HEK293 (cell line): Measurements from ENCODE around the gene GJA1.

ENCODE experiments used
- CTCF ChIA-PET: fragments of 350-600 bp; formaldehyde crosslinking; extraction: SDS; loops from one replicate; lab custom pipeline; 2021; ENCODE audit warnings: antibody characterized with exemption; lab: Yijun Ruan, JAX
- POLR2A ChIA-PET: fragments of 300-600 bp; formaldehyde crosslinking; extraction: SDS; loops from one replicate; lab custom pipeline; 2020; ENCODE audit warnings: antibody characterized with exemption, inconsistent platforms; lab: Yijun Ruan, JAX
- H3K27ac ChIP-seq: fragments of 200-500 bp; sonication (Bioruptor generic); 2 replicates; pipeline ENCODE4 v1.5.1; 2014; ENCODE audit warnings: low read depth, low read length, control low read depth, inconsistent platforms; ENCODE audit errors: extremely low read depth
- H3K36me3 ChIP-seq, 2 experiments: fragments of 200-500 bp in 1 of 2; sonication (Bioruptor generic) in 1 of 2; 1 replicate in 1 of 2; 2 replicates in 1 of 2; pipeline ENCODE4 v1.5.1; 2014 to 2017; ENCODE audit warnings: inconsistent platforms in 2 of 2, low read length in 2 of 2; ENCODE audit not compliant: control insufficient read depth in 2 of 2, insufficient read depth in 1 of 2
- H3K4me1 ChIP-seq: fragments of 200-500 bp; sonication (Bioruptor generic); 2 replicates; pipeline ENCODE4 v1.5.1; 2014; ENCODE audit warnings: mild to moderate bottlenecking, low read length, inconsistent platforms; ENCODE audit not compliant: control insufficient read depth, insufficient read depth
- H3K4me3 ChIP-seq: 2 replicates; pipeline ENCODE4 v1.5.1; 2011; ENCODE audit warnings: low read depth, mild to moderate bottlenecking, control low read depth, low read length, moderate library complexity
- H3K9me3 ChIP-seq: fragments of 200-500 bp; sonication (Bioruptor generic); 2 replicates; pipeline ENCODE4 v1.5.1; 2014; ENCODE audit warnings: low read depth, low read length, inconsistent platforms; ENCODE audit not compliant: control insufficient read depth, insufficient read depth
- CTCF ChIP-seq: fragments of 450-650 bp; formaldehyde crosslinking; IDR thresholded peaks from 2 replicates; pipeline ENCODE4 v1.5.1; 2016; ENCODE audit warnings: missing biosample characterization, missing genetic modification characterization
- FEZF1 ChIP-seq: fragments of 450-650 bp; formaldehyde crosslinking; IDR thresholded peaks from 2 replicates; pipeline ENCODE4 v1.5.1; 2016; ENCODE audit warnings: missing biosample characterization, missing genetic modification characterization
- GLIS1 ChIP-seq: fragments of 450-650 bp; formaldehyde crosslinking; IDR thresholded peaks from 2 replicates; pipeline ENCODE4 v1.5.1; 2016; ENCODE audit warnings: missing biosample characterization, missing genetic modification characterization
- GLIS2 ChIP-seq: fragments of 450-650 bp; formaldehyde crosslinking; IDR thresholded peaks from 2 replicates; pipeline ENCODE4 v1.5.1; 2016; ENCODE audit warnings: missing biosample characterization, missing genetic modification characterization
- HIC1 ChIP-seq: fragments of 450-650 bp; formaldehyde crosslinking; IDR thresholded peaks from 2 replicates; pipeline ENCODE4 v1.5.1; 2016; ENCODE audit warnings: missing biosample characterization, missing genetic modification characterization
- KLF10 ChIP-seq: fragments of 450-650 bp; IDR thresholded peaks from 2 replicates; pipeline ENCODE4 v1.5.1; 2018; ENCODE audit warnings: missing biosample characterization, mild to moderate bottlenecking, missing genetic modification characterization
- MYNN ChIP-seq: fragments of 450-650 bp; formaldehyde crosslinking; IDR thresholded peaks from 2 replicates; pipeline ENCODE4 v1.5.1; 2016; ENCODE audit warnings: missing biosample characterization, missing genetic modification characterization, borderline replicate concordance
- OSR2 ChIP-seq: fragments of 450-650 bp; formaldehyde crosslinking; IDR thresholded peaks from 2 replicates; pipeline ENCODE4 v1.5.1; 2016; ENCODE audit warnings: missing biosample characterization, missing genetic modification characterization
- PRDM6 ChIP-seq: fragments of 450-650 bp; formaldehyde crosslinking; IDR thresholded peaks from 2 replicates; pipeline ENCODE4 v1.5.1; 2017; ENCODE audit warnings: missing biosample characterization, missing genetic modification characterization
- SP7 ChIP-seq: fragments of 450-650 bp; formaldehyde crosslinking; IDR thresholded peaks from 2 replicates; pipeline ENCODE4 v1.5.1; 2016; ENCODE audit warnings: missing biosample characterization, missing genetic modification characterization
- TRIM28 ChIP-seq: IDR thresholded peaks from 2 replicates; pipeline ENCODE4 v1.6.1; 2011; ENCODE audit warnings: low read length, control low read depth, borderline replicate concordance
- ZNF174 ChIP-seq: fragments of 450-650 bp; formaldehyde crosslinking; IDR thresholded peaks from 2 replicates; pipeline ENCODE4 v1.5.0; 2017; ENCODE audit warnings: missing biosample characterization, mild to moderate bottlenecking, missing genetic modification characterization
- ZNF549 ChIP-seq: fragments of 450-650 bp; IDR thresholded peaks from 2 replicates; pipeline ENCODE4 v1.5.1; 2018; ENCODE audit warnings: missing biosample characterization, missing genetic modification characterization, mild to moderate bottlenecking, inconsistent platforms, moderate library complexity
- ZNF560 ChIP-seq: fragments of 450-650 bp; formaldehyde crosslinking; IDR thresholded peaks from 2 replicates; pipeline ENCODE4 v1.5.1; 2017; ENCODE audit warnings: missing biosample characterization, missing genetic modification characterization, borderline replicate concordance
- ZNF660 ChIP-seq: fragments of 450-650 bp; IDR thresholded peaks from 2 replicates; pipeline ENCODE4 v1.5.1; 2018; ENCODE audit warnings: missing biosample characterization, mild to moderate bottlenecking, missing genetic modification characterization
- ZNF747 ChIP-seq: fragments of 450-650 bp; formaldehyde crosslinking; IDR thresholded peaks from 2 replicates; pipeline ENCODE4 v1.5.1; 2016; ENCODE audit warnings: missing biosample characterization, missing genetic modification characterization
- ZNF792 ChIP-seq: fragments of 450-650 bp; formaldehyde crosslinking; IDR thresholded peaks from 2 replicates; pipeline ENCODE4 v1.5.1; 2016; ENCODE audit warnings: missing biosample characterization, missing genetic modification characterization
- ZNF837 ChIP-seq: fragments of 450-650 bp; formaldehyde crosslinking; IDR thresholded peaks from 2 replicates; pipeline ENCODE4 v1.5.1; 2016; ENCODE audit warnings: missing biosample characterization, missing genetic modification characterization

The GJA1 gene

GRCh38 chr6:121482751-121483150 lies 47.3 kb downstream of the GJA1 start:
- Histone ChIP-seq H3K36me3 (no peaks in the 10 kb centered on the region), H3K9me3 (no peaks in the 10 kb centered on the region), H3K4me3 (no peak overlapping the region), H3K27ac (no peak overlapping the region), H3K4me1 (peaks cover 6% of the 10 kb centered on the region)
- ChIA-PET POLR2A (no interaction called here), CTCF (interaction anchor here (0.7 kb wide), 1 partner anchor 18 kb away, joined by 4 read pairs; no protein-coding TSS in a partner anchor)
- TF ChIP-seq ZNF174 (tag by site-specific recombination) (no peak), MYNN (tag by site-specific recombination) (no peak), ZNF660 (tag by site-specific recombination) (no peak), CTCF (tag by site-specific recombination) (no peak)

GRCh38 chr6:121485359-121485811 lies 49.9 kb downstream of the GJA1 start:
- H3K9me3 ChIP-seq: no peaks in the 10 kb centered on the region
- no peak overlapping the region for H3K4me3 ChIP-seq
- peaks cover 6% of the 10 kb centered on the region for H3K4me1 ChIP-seq
- 0 out of 2 replicates have a peak, but pooled peaks have one; percentile 14 for TF ChIP-seq HIC1 (tag by site-specific recombination)
- TF ChIP-seq GLIS2: no peak
- TF ChIP-seq ZNF792 (tag by site-specific recombination): no peak
- TF ChIP-seq TRIM28: no peak; the same call in 1 of the 2 replicates
- no peak for TF ChIP-seq ZNF837 (tag by site-specific recombination)
- no peak for TF ChIP-seq ZNF560 (tag by site-specific recombination)
- peak; percentile 8; the same call in 1 of the 2 replicates for TF ChIP-seq GLIS1 (tag by site-specific recombination)
- TF ChIP-seq OSR2 (tag by site-specific recombination): peak; percentile 47; the same call in 1 of the 2 replicates
- TF ChIP-seq ZNF747 (tag by site-specific recombination): no peak
- no peak for TF ChIP-seq KLF10
- TF ChIP-seq ZNF549 (tag by site-specific recombination): no peak
- TF ChIP-seq PRDM6 (tag by site-specific recombination): peak; percentile 72
- TF ChIP-seq FEZF1 (tag by site-specific recombination): 0 out of 2 replicates have a peak, but pooled peaks have one; percentile 13
- peak; percentile 32; the same call in 1 of the 2 replicates for TF ChIP-seq SP7 (tag by site-specific recombination)
- H3K36me3 ChIP-seq: no peaks in the 10 kb centered on the region
- POLR2A ChIA-PET: no interaction called here
- CTCF ChIA-PET: no interaction called here
- H3K27ac ChIP-seq: no peak overlapping the region
